Esophagus squamous epithelium (tissue), 4 donors: Measurements from ENCODE around the gene PWWP2A.

ENCODE experiments used
- POLR2A ChIP-seq, 4 donors: fragments of 450-650 bp; IDR thresholded peaks; one replicate each; pipeline ENCODE4 v1.6.1; 2017; ENCODE audit warnings: antibody characterized with exemption in 4 of 4, mild to moderate bottlenecking in 4 of 4, moderate library complexity in 3 of 4
- TF ChIP-seq, protein P1 (sequence below), 6 experiments: fragments of 450-650 bp in 4 of 6; fragments of 200-600 bp in 2 of 6; sonication (generic) in 2 of 6; IDR thresholded peaks; one replicate each; pipeline ENCODE4 v1.5.1; 2016 to 2019; ENCODE audit warnings: antibody characterized with exemption in 6 of 6, mild to moderate bottlenecking in 4 of 6, moderate library complexity in 4 of 6

DNA sequence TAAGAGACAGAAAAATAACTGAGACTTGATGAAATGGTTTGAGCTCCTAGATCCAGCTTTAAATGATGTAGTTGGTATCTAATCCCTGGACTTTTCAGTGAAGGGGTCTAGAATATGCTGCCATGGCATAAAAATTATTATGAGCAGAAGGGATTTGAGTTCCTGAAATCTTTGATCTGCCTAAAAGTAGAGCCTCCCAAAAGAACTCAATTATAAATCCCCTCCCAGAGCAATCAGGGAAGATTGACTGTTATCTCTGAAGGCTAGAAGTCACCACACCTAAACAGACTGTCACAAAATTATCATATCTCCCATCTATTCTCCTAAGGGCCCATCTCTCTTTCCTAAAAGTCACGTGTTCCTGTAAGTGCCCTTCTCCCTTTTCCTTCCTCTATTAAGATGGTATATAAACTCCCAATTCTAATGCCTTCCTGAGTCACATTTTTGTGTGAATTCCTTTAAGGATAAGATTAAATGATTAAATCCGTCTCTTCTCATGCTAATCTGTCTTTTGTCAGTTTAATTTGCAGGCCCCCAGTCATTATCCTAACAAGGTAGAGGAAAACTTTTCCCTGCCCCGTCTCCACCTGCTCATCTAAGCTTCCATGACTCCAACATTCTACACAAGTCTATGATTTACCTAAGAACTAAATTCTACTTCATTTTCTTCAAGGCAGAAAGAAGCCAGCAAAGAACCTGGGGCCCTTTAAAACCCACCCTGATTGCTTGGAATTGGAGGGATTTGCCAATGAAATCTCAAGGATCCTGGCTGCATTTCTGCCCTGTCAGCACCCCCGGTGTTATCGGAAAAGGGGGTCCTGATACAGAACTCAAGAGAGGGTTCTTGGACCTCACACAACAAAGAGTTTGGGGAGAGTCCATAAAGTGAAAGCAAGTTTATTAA is 47.1 kb upstream of the PWWP2A start:
- TF ChIP-seq, protein P1, sequence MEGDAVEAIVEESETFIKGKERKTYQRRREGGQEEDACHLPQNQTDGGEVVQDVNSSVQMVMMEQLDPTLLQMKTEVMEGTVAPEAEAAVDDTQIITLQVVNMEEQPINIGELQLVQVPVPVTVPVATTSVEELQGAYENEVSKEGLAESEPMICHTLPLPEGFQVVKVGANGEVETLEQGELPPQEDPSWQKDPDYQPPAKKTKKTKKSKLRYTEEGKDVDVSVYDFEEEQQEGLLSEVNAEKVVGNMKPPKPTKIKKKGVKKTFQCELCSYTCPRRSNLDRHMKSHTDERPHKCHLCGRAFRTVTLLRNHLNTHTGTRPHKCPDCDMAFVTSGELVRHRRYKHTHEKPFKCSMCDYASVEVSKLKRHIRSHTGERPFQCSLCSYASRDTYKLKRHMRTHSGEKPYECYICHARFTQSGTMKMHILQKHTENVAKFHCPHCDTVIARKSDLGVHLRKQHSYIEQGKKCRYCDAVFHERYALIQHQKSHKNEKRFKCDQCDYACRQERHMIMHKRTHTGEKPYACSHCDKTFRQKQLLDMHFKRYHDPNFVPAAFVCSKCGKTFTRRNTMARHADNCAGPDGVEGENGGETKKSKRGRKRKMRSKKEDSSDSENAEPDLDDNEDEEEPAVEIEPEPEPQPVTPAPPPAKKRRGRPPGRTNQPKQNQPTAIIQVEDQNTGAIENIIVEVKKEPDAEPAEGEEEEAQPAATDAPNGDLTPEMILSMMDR (IDR thresholded peaks at IDR 0.05), result no peak
- no peak for TF ChIP-seq POLR2A (IDR thresholded peaks at IDR 0.05)
